SJCRH30 (cell line): ENCODE results near the gene KLK14. TPM values are rescaled to one million over a fixed set of nuclear protein-coding genes. Genes with fewer than 3 reads are reported as not detected.

Source experiments
- DNase-seq, 2 experiments: peaks; one replicate each; pipeline ENCODE4 v3.0.0-alpha.2; 2015 to 2020
- H3K27ac ChIP-seq: fragments of 250-450 bp; sonication (Bioruptor Pico); 2 replicates; pipeline ENCODE4 v1.5.1; 2020; ENCODE audit warnings: mild to moderate bottlenecking, moderate library complexity
- H3K27me3 ChIP-seq: fragments of 250-450 bp; sonication (Bioruptor Pico); 2 replicates; pipeline ENCODE4 v1.5.1; 2020; ENCODE audit warnings: mild to moderate bottlenecking, moderate library complexity
- H3K36me3 ChIP-seq: fragments of 250-450 bp; sonication (Bioruptor Pico); 2 replicates; pipeline ENCODE4 v1.5.1; 2020; ENCODE audit warnings: mild to moderate bottlenecking, moderate library complexity
- H3K4me1 ChIP-seq: fragments of 250-450 bp; sonication (Bioruptor Pico); 2 replicates; pipeline ENCODE4 v1.5.1; 2020; ENCODE audit warnings: mild to moderate bottlenecking, moderate library complexity
- H3K4me3 ChIP-seq: fragments of 250-450 bp; sonication (Bioruptor Pico); 2 replicates; pipeline ENCODE4 v1.5.1; 2020; ENCODE audit warnings: mild to moderate bottlenecking, moderate library complexity
- H3K9me3 ChIP-seq: fragments of 250-450 bp; sonication (Bioruptor Pico); replicated peaks from 2 replicates; pipeline ENCODE4 v1.5.1; 2020; ENCODE audit warnings: mild to moderate bottlenecking, moderate library complexity
- total RNA-seq: library from RNA; depleted of rRNA; stranded (reverse); fragments of >200 nt; shearing (Covaris generic); gene quantifications from 2 replicates; pipeline ENCODE4 v1.2.3, GENCODE V29; 2014

The KLK14 gene
- total RNA-seq, 1 experiment from 2014 or later = not detected

GRCh38 chr19:51060973-51061372 lies 21.7 kb downstream of the KLK14 start:
- Histone ChIP-seq H3K27me3 (no peaks in the 10 kb centered on the region), H3K36me3 (no peaks in the 10 kb centered on the region), H3K27ac (no peak overlapping the region)

GRCh38 chr19:51060336-51060735 lies 22.4 kb downstream of the KLK14 start:
- no peaks in the 10 kb centered on the region for H3K4me1 ChIP-seq
- H3K4me3 ChIP-seq = no peak overlapping the region
- H3K9me3 ChIP-seq = no peaks in the 10 kb centered on the region
- no peaks in the 10 kb centered on the region for H3K36me3 ChIP-seq
- H3K27me3 ChIP-seq = no peaks in the 10 kb centered on the region
- no peak overlapping the region for H3K27ac ChIP-seq
- DNase-seq = no peak

More at GRCh38 chr19:51060973-51061372, 21.7 kb downstream of the KLK14 start:
- no peaks in the 10 kb centered on the region for H3K9me3 ChIP-seq
- H3K4me1 ChIP-seq = no peaks in the 10 kb centered on the region
- H3K4me3 ChIP-seq = no peak overlapping the region
- DNase-seq = no peak

- Histone ChIP-seq H3K9me3 (no peaks in the 10 kb centered on the region), H3K27ac (no peak overlapping the region), H3K36me3 (no peaks in the 10 kb centered on the region), H3K27me3 (no peaks in the 10 kb centered on the region), H3K4me1 (no peaks in the 10 kb centered on the region), H3K4me3 (no peak overlapping the region)
- peak in 1 of 2 experiments; percentile 6 for DNase-seq
Measured at GRCh38 chr19:51059715-51060114, 23.0 kb downstream of the KLK14 start.

GRCh38 chr19:51055866-51056265 lies 26.8 kb downstream of the KLK14 start:
- H3K27me3 ChIP-seq = no peaks in the 10 kb centered on the region
- no peaks in the 10 kb centered on the region for H3K36me3 ChIP-seq
- DNase-seq = no peak
- H3K4me1 ChIP-seq = no peaks in the 10 kb centered on the region
- no peaks in the 10 kb centered on the region for H3K9me3 ChIP-seq
- H3K4me3 ChIP-seq = no peak overlapping the region
- H3K27ac ChIP-seq = no peak overlapping the region

GRCh38 chr19:51047031-51047335 lies 35.7 kb downstream of the KLK14 start:
- no peak overlapping the region for H3K27ac ChIP-seq
- no peaks in the 10 kb centered on the region for H3K36me3 ChIP-seq
- no peak for DNase-seq
- H3K9me3 ChIP-seq = no peaks in the 10 kb centered on the region
- no peaks in the 10 kb centered on the region for H3K27me3 ChIP-seq
- H3K4me3 ChIP-seq = no peak overlapping the region
- H3K4me1 ChIP-seq = no peaks in the 10 kb centered on the region

GRCh38 chr19:51044327-51044726 lies 38.4 kb downstream of the KLK14 start:
- no peaks in the 10 kb centered on the region for H3K9me3 ChIP-seq

GRCh38 chr19:51043497-51043896 lies 39.2 kb downstream of the KLK14 start:
- no peak overlapping the region for H3K27ac ChIP-seq
- H3K27me3 ChIP-seq = no peaks in the 10 kb centered on the region
- DNase-seq = no peak
- no peak overlapping the region for H3K4me3 ChIP-seq
- H3K4me1 ChIP-seq = no peaks in the 10 kb centered on the region
- no peaks in the 10 kb centered on the region for H3K9me3 ChIP-seq
- no peaks in the 10 kb centered on the region for H3K36me3 ChIP-seq

More at GRCh38 chr19:51044327-51044726, 38.4 kb downstream of the KLK14 start:
- no peak overlapping the region for H3K27ac ChIP-seq
- no peak for DNase-seq
- no peaks in the 10 kb centered on the region for H3K27me3 ChIP-seq
- H3K4me1 ChIP-seq = no peaks in the 10 kb centered on the region
- no peak overlapping the region for H3K4me3 ChIP-seq
- H3K36me3 ChIP-seq = no peaks in the 10 kb centered on the region

GRCh38 chr19:51040151-51040550 lies 42.5 kb downstream of the KLK14 start:
- Histone ChIP-seq H3K4me3 (no peak overlapping the region), H3K27me3 (no peaks in the 10 kb centered on the region), H3K36me3 (no peaks in the 10 kb centered on the region), H3K4me1 (no peaks in the 10 kb centered on the region), H3K9me3 (no peaks in the 10 kb centered on the region), H3K27ac (no peak overlapping the region)
- DNase-seq = no peak

GRCh38 chr19:51036519-51036918 lies 46.2 kb downstream of the KLK14 start:
- no peaks in the 10 kb centered on the region for H3K9me3 ChIP-seq
- no peak overlapping the region for H3K4me3 ChIP-seq
- DNase-seq = no peak
- no peaks in the 10 kb centered on the region for H3K27me3 ChIP-seq
- no peaks in the 10 kb centered on the region for H3K4me1 ChIP-seq
- no peaks in the 10 kb centered on the region for H3K36me3 ChIP-seq
- no peak overlapping the region for H3K27ac ChIP-seq

GRCh38 chr19:51034704-51035103 lies 48.0 kb downstream of the KLK14 start, which contains the start of gene KLK12:
TSS of gene KLK12 (minus strand) at chr19:51035002. CDS start at chr19:51034621, 381 bp downstream.
- H3K4me1 ChIP-seq = no peaks in the 10 kb centered on the region
- no peak within 1 kb of the TSS for H3K4me3 ChIP-seq
- H3K36me3 ChIP-seq = no peaks in the 10 kb centered on the region
- H3K27me3 ChIP-seq = no peaks in the 10 kb centered on the region
- no peak within 1 kb of the TSS for H3K27ac ChIP-seq
- H3K9me3 ChIP-seq = no peaks in the 10 kb centered on the region
- no peak for DNase-seq

GRCh38 chr19:51031880-51032225 lies 50.8 kb downstream of the KLK14 start:
- no peaks in the 10 kb centered on the region for H3K36me3 ChIP-seq
- H3K27ac ChIP-seq = no peak overlapping the region
- no peak for DNase-seq
- no peaks in the 10 kb centered on the region for H3K27me3 ChIP-seq
- no peaks in the 10 kb centered on the region for H3K9me3 ChIP-seq
- H3K4me1 ChIP-seq = no peaks in the 10 kb centered on the region
- no peak overlapping the region for H3K4me3 ChIP-seq

GRCh38 chr19:51031220-51031879 lies 51.3 kb downstream of the KLK14 start:
- Histone ChIP-seq H3K27me3 (peaks cover 4% of the 10 kb centered on the region; the same call in 1 of the 2 replicates), H3K27ac (no peak overlapping the region), H3K9me3 (no peaks in the 10 kb centered on the region), H3K4me1 (no peaks in the 10 kb centered on the region), H3K36me3 (no peaks in the 10 kb centered on the region), H3K4me3 (no peak overlapping the region)
- DNase-seq = no peak

GRCh38 chr19:51030631-51031030 lies 52.1 kb downstream of the KLK14 start:
- no peak for DNase-seq
- Histone ChIP-seq H3K27ac (no peak overlapping the region), H3K4me1 (no peaks in the 10 kb centered on the region), H3K9me3 (no peaks in the 10 kb centered on the region), H3K4me3 (no peak overlapping the region), H3K36me3 (no peaks in the 10 kb centered on the region), H3K27me3 (peaks cover 11% of the 10 kb centered on the region; the same call in 1 of the 2 replicates)

GRCh38 chr19:51029718-51030117 lies 53.0 kb downstream of the KLK14 start:
- DNase-seq = peak in 1 of 2 experiments; percentile 17
- H3K9me3 ChIP-seq = no peaks in the 10 kb centered on the region
- no peak overlapping the region for H3K4me3 ChIP-seq
- H3K4me1 ChIP-seq = no peaks in the 10 kb centered on the region
- H3K27me3 ChIP-seq = peaks cover 16% of the 10 kb centered on the region; the same call in 1 of the 2 replicates
- no peak overlapping the region for H3K27ac ChIP-seq
- H3K36me3 ChIP-seq = no peaks in the 10 kb centered on the region
